A549 (cell line): ENCODE data around the gene LRRC28. TPM values are rescaled to one million over a fixed set of nuclear protein-coding genes. Genes with fewer than 3 reads are reported as not detected.

ENCODE experiments used
- ATAC-seq, 2 experiments: fragments of 200-7000 bp in 1 of 2; fragments of >200 bp in 1 of 2; cut with Nextera tagmentation in 1 of 2; cut with Tn5 transposase in 1 of 2; 3 replicates each; pipeline versions ENCODE4 v1.8.0 to v1.9.1; 2018 to 2020; ENCODE audit warnings: mild to moderate bottlenecking in 1 of 2, moderate library complexity in 1 of 2
- CTCF ChIA-PET: fragments of 300-600 bp; sonication (Branson Sonifier 250); formaldehyde crosslinking; extraction: SDS; loops from one replicate; lab custom pipeline; 2021; ENCODE audit warnings: antibody characterized with exemption, inconsistent platforms; lab: Yijun Ruan, JAX
- POLR2A ChIA-PET: fragments of 350-600 bp; formaldehyde crosslinking; extraction: SDS; loops from one replicate; lab custom pipeline; 2021; ENCODE audit warnings: antibody characterized with exemption, inconsistent platforms; lab: Yijun Ruan, JAX
- DNase-seq, 2 experiments: peaks; one replicate each; pipeline versions ENCODE4 v3.0.0 to v3.0.0-alpha.2; 2011 to 2016; ENCODE audit warnings: low read depth in 1 of 2, low spot score in 1 of 2
- FAIRE-seq: peaks from 2 replicates; lab custom pipeline; 2011; peaks lifted over from hg19 to GRCh38; lab: Jason Lieb, UNC
- H3K27ac ChIP-seq, 2 experiments: fragments of >200 bp; sonication (Bioruptor Twin); formaldehyde crosslinking; 3 replicates each; pipeline ENCODE4 v1.5.1; 2016 to 2017
- H3K4me1 ChIP-seq: fragments of >200 bp; sonication (Bioruptor Twin); formaldehyde crosslinking; 3 replicates; pipeline ENCODE4 v1.6.1; 2016
- H3K4me2 ChIP-seq: fragments of >200 bp; sonication (Bioruptor Twin); formaldehyde crosslinking; 3 replicates; pipeline ENCODE4 v1.6.1; 2016
- H3K4me3 ChIP-seq: fragments of >200 bp; sonication (Bioruptor Twin); formaldehyde crosslinking; 3 replicates; pipeline ENCODE4 v1.5.1; 2016
- H3K9me3 ChIP-seq: fragments of >200 bp; sonication (Bioruptor Twin); formaldehyde crosslinking; 3 replicates; pipeline ENCODE4 v1.6.1; 2016
- CBX8 ChIP-seq: fragments of 200-600 bp; sonication (generic); IDR thresholded peaks from 2 replicates; pipeline ENCODE4 v1.6.1; 2016
- CEBPB ChIP-seq, 2 experiments: fragments of >200 bp in 1 of 2; sonication (Bioruptor Twin) in 1 of 2; formaldehyde crosslinking in 1 of 2; IDR thresholded peaks; 2 replicates each; pipeline ENCODE4 v1.6.1; 2012 to 2016
- CHD4 ChIP-seq: fragments of 200-600 bp; sonication (generic); IDR thresholded peaks from 2 replicates; pipeline ENCODE4 v1.6.1; 2016; ENCODE audit warnings: antibody characterized with exemption, mild to moderate bottlenecking, borderline replicate concordance
- E2F6 ChIP-seq: IDR thresholded peaks from 2 replicates; pipeline ENCODE4 v1.6.1; 2012; ENCODE audit warnings: low read depth, borderline replicate concordance
- EHMT2 ChIP-seq: fragments of 200-600 bp; sonication (generic); IDR thresholded peaks from 2 replicates; pipeline ENCODE4 v1.6.1; 2016; ENCODE audit warnings: antibody characterized with exemption, low read depth, mild to moderate bottlenecking, moderate library complexity
- ESRRA ChIP-seq: fragments of 150-350 bp; IDR thresholded peaks from 2 replicates; pipeline ENCODE4 v1.6.1; 2014; ENCODE audit warnings: mild to moderate bottlenecking, low read length, borderline replicate concordance
- FOSB ChIP-seq: fragments of 250-450 bp; sonication (Bioruptor Pico); IDR thresholded peaks from 2 replicates; pipeline ENCODE4 v1.5.0; 2020; ENCODE audit warnings: mild to moderate bottlenecking, moderate library complexity
- HOXA7 ChIP-seq: fragments of 250-450 bp; sonication (Bioruptor Pico); IDR thresholded peaks from 2 replicates; pipeline ENCODE4 v1.5.0; 2020; ENCODE audit warnings: mild to moderate bottlenecking, moderate library complexity
- HOXB13 ChIP-seq: fragments of 250-450 bp; sonication (Bioruptor Pico); IDR thresholded peaks from 2 replicates; pipeline ENCODE4 v1.5.0; 2020; ENCODE audit warnings: low read depth, mild to moderate bottlenecking, moderate library complexity
- JUNB ChIP-seq: fragments of >200 bp; sonication (Bioruptor Twin); formaldehyde crosslinking; IDR thresholded peaks from 2 replicates; pipeline ENCODE4 v1.6.1; 2016
- KDM1A ChIP-seq: fragments of 200-600 bp; sonication (generic); IDR thresholded peaks from 2 replicates; pipeline ENCODE4 v1.6.1; 2016; ENCODE audit warnings: low read depth, mild to moderate bottlenecking
- MAFK ChIP-seq: fragments of 450-650 bp; IDR thresholded peaks from 2 replicates; pipeline ENCODE4 v1.6.1; 2014; ENCODE audit not compliant: partially characterized antibody
- PHF8 ChIP-seq: fragments of 200-600 bp; sonication (generic); IDR thresholded peaks from 2 replicates; pipeline ENCODE4 v1.6.1; 2016; ENCODE audit warnings: low read depth, mild to moderate bottlenecking, antibody characterized with exemption, moderate library complexity, borderline replicate concordance
- POLR2AphosphoS2 ChIP-seq: conservative IDR thresholded peaks from 2 replicates; pipeline ENCODE4 v1.6.1; 2012; ENCODE audit warnings: low read length, improper control_type of control experiment, inconsistent platforms
- RAD21 ChIP-seq, 2 experiments: fragments of >200 bp in 1 of 2; sonication (Bioruptor Twin) in 1 of 2; formaldehyde crosslinking in 1 of 2; IDR thresholded peaks in 1 of 2; conservative IDR thresholded peaks in 1 of 2; 2 replicates in 1 of 2; 3 replicates in 1 of 2; pipeline ENCODE4 v1.6.1; 2012 to 2018; ENCODE audit warnings: inconsistent platforms in 1 of 2
- RARB ChIP-seq: fragments of 250-450 bp; sonication (Bioruptor Pico); IDR thresholded peaks from 2 replicates; pipeline ENCODE4 v1.8.0; 2021; ENCODE audit warnings: mild to moderate bottlenecking, moderate library complexity
- SMC3 ChIP-seq: fragments of >200 bp; sonication (Bioruptor Twin); formaldehyde crosslinking; IDR thresholded peaks from 3 replicates; pipeline ENCODE4 v1.6.1; 2018; ENCODE audit warnings: inconsistent platforms
- SREBF2 ChIP-seq: fragments of 450-650 bp; IDR thresholded peaks from 2 replicates; pipeline ENCODE4 v1.6.1; 2014; ENCODE audit warnings: mild to moderate bottlenecking, moderate library complexity
- ZSCAN20 ChIP-seq: fragments of 250-450 bp; sonication (Bioruptor Pico); IDR thresholded peaks from 2 replicates; pipeline ENCODE4 v1.8.0; 2022; ENCODE audit warnings: mild to moderate bottlenecking, moderate library complexity
- WGBS: methylation state at CpG from one replicate; pipeline ENCODE4 v1.1.6; 2017; ENCODE audit errors: missing lambda C conversion rate; 5-methylcytosine and 5-hydroxymethylcytosine counted together
- polyA plus RNA-seq, 4 experiments: library from polyadenylated mRNA; depleted of rRNA in 3 of 4; stranded (reverse); fragments of >200 nt; fragmentation: RNase III in 1 of 4; extraction: RNeasy Plus Mini Kit Qiagen cat#74134 plus additional on column Dnase treatment in 1 of 4; gene quantifications; 2 replicates in 3 of 4; 3 replicates in 1 of 4; pipeline ENCODE4 v1.2.3, GENCODE V29; 2011 to 2017
- TF ChIP-seq, protein P1 (sequence below): fragments of 250-450 bp; sonication (Bioruptor Pico); IDR thresholded peaks from 2 replicates; pipeline ENCODE4 v1.5.0; 2021; ENCODE audit warnings: mild to moderate bottlenecking, moderate library complexity, borderline replicate concordance
- TF ChIP-seq, protein P2 (sequence below): fragments of 250-450 bp; sonication (Bioruptor Pico); IDR thresholded peaks from 2 replicates; pipeline ENCODE4 v1.5.0; 2020; ENCODE audit warnings: low read depth, mild to moderate bottlenecking, moderate library complexity

The LRRC28 gene
- polyA plus RNA-seq, 2 of the 4 experiments (the other 2 are of a cell fraction) = 19.6 to 62.4 TPM

DNA sequence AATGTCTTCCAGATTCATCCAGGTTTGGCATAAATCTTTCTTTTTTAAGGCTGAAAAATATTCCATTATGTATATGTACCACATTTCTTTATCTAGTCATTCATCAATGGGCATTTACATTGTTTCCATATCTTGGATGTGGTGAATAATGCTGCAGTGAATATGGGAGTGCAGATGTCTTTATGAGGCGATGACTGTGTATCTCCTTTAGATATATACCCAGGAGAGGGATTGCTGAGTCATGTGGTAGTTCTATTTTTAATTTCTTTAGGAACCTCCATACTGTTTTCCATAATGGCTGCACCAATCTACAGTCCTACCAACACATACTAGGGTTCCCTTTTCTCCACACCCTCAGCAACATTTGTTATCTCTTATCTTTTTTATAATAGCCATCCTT, 96.3 kb downstream of the LRRC28 start:
- ATAC-seq (no peak; a peak in 1 of 6 replicates), FAIRE-seq (no peak), DNase-seq (no peak)
- no peak overlapping the region for H3K27ac ChIP-seq
- POLR2A ChIA-PET = no interaction called here
- WGBS = 97% methylated on average over 1 of the region's 1 CpG
- CTCF ChIA-PET = interaction anchor here (0.9 to 1.2 kb wide), 2 partner anchors 11 to 61 kb away, joined by 3 read pairs; no protein-coding TSS in a partner anchor
- 0 out of 3 replicates have a peak, but pooled peaks cover 2% of the 10 kb centered on the region for H3K9me3 ChIP-seq
- TF ChIP-seq RAD21 (conservative IDR thresholded peaks at IDR 0.05 in 1 of 2, IDR thresholded peaks at IDR 0.05 in 1 of 2) (no peak), ESRRA (no peak), JUNB (no peak), PHF8 (no peak), HOXB13 (CRISPR knock-in tag) (no peak), MAFK (peak; percentile 68)
- H3K4me1 ChIP-seq = no peaks in the 10 kb centered on the region
- no peak overlapping the region for H3K4me2 ChIP-seq
- no peak overlapping the region for H3K4me3 ChIP-seq

GRCh38 chr15:99348412-99348811, 97.1 kb downstream of the LRRC28 start:
- no peak for DNase-seq
- 94% methylated on average over 3 of the region's 3 CpGs for WGBS
- H3K4me2 ChIP-seq = no peak overlapping the region
- CTCF ChIA-PET = interaction anchor here (1.2 to 1.7 kb wide), 3 partner anchors 23 to 356 kb away, joined by 3 to 6 read pairs (median 4); no protein-coding TSS in a partner anchor
- no peak for ATAC-seq
- TF ChIP-seq FOSB (CRISPR knock-in tag) (no peak), RARB (no peak), CEBPB (IDR thresholded peaks at IDR 0.05) (no peak), CHD4 (no peak), JUNB (no peak), CBX8 (no peak), POLR2AphosphoS2 (no peak), PHF8 (no peak), KDM1A (no peak), ZSCAN20 (CRISPR knock-in tag) (no peak), SREBF2 (no peak), E2F6 (no peak), HOXA7 (CRISPR knock-in tag) (no peak), SMC3 (no peak), EHMT2 (no peak)
- TF ChIP-seq, protein P1, sequence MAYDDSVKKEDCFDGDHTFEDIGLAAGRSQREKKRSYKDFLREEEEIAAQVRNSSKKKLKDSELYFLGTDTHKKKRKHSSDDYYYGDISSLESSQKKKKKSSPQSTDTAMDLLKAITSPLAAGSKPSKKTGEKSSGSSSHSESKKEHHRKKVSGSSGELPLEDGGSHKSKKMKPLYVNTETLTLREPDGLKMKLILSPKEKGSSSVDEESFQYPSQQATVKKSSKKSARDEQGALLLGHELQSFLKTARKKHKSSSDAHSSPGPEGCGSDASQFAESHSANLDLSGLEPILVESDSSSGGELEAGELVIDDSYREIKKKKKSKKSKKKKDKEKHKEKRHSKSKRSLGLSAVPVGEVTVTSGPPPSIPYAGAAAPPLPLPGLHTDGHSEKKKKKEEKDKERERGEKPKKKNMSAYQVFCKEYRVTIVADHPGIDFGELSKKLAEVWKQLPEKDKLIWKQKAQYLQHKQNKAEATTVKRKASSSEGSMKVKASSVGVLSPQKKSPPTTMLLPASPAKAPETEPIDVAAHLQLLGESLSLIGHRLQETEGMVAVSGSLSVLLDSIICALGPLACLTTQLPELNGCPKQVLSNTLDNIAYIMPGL (CRISPR knock-in tag) = no peak
- TF ChIP-seq, protein P2, sequence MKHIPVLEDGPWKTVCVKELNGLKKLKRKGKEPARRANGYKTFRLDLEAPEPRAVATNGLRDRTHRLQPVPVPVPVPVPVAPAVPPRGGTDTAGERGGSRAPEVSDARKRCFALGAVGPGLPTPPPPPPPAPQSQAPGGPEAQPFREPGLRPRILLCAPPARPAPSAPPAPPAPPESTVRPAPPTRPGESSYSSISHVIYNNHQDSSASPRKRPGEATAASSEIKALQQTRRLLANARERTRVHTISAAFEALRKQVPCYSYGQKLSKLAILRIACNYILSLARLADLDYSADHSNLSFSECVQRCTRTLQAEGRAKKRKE (CRISPR knock-in tag) = no peak
- TF ChIP-seq, all 56 proteins: peak for 0
- Histone ChIP-seq H3K4me1 (no peaks in the 10 kb centered on the region), H3K9me3 (0 out of 3 replicates have a peak, but pooled peaks cover 2% of the 10 kb centered on the region), H3K27ac (no peak overlapping the region), H3K4me3 (no peak overlapping the region)
- POLR2A ChIA-PET = no interaction called here
- no peak for FAIRE-seq

DNA sequence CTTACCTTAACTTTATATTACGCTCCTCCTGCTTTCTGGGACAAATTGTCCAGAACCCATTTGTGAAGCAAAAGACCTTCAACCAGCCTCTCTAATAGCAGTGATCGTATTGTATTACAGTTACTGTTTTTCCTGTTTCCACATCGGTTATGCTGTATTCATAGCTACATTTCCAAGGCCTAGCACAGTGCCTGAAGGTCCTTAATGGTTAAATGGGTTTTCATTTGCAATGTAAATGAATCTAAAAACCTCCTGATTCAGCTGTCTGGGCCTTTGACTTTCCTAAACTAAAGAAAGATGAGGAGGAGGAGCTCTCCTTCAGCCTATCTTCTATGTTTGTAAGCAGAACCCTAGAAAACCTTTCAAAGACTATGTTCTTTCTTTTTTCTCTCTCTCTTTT, 99.1 kb downstream of the LRRC28 start:
- H3K27ac ChIP-seq = no peak overlapping the region
- CTCF ChIA-PET = interaction anchor here (1.2 to 1.4 kb wide), 2 partner anchors 34 to 63 kb away, joined by 3 to 4 read pairs; no protein-coding TSS in a partner anchor
- TF ChIP-seq MAFK = no peak
- TF ChIP-seq, all 56 proteins: peak for 0
- H3K9me3 ChIP-seq = 0 out of 3 replicates have a peak, but pooled peaks cover 2% of the 10 kb centered on the region
- H3K4me3 ChIP-seq = no peak overlapping the region
- POLR2A ChIA-PET = no interaction called here
- WGBS = 97% methylated on average over 3 of the region's 3 CpGs
- DNase-seq (no peak), ATAC-seq (no peak), FAIRE-seq (no peak)
- no peaks in the 10 kb centered on the region for H3K4me1 ChIP-seq
- no peak overlapping the region for H3K4me2 ChIP-seq
